Embryonic facial prominence (tissue), 1 donor: ENCODE data around the gene SMPD2.

Experiments used
- DNase-seq: peaks from one replicate; pipeline ENCODE4 v3.0.0-alpha.2; 2016; ENCODE audit errors: extremely low spot score

Gene SMPD2, protein sequence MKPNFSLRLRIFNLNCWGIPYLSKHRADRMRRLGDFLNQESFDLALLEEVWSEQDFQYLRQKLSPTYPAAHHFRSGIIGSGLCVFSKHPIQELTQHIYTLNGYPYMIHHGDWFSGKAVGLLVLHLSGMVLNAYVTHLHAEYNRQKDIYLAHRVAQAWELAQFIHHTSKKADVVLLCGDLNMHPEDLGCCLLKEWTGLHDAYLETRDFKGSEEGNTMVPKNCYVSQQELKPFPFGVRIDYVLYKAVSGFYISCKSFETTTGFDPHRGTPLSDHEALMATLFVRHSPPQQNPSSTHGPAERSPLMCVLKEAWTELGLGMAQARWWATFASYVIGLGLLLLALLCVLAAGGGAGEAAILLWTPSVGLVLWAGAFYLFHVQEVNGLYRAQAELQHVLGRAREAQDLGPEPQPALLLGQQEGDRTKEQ

DNA sequence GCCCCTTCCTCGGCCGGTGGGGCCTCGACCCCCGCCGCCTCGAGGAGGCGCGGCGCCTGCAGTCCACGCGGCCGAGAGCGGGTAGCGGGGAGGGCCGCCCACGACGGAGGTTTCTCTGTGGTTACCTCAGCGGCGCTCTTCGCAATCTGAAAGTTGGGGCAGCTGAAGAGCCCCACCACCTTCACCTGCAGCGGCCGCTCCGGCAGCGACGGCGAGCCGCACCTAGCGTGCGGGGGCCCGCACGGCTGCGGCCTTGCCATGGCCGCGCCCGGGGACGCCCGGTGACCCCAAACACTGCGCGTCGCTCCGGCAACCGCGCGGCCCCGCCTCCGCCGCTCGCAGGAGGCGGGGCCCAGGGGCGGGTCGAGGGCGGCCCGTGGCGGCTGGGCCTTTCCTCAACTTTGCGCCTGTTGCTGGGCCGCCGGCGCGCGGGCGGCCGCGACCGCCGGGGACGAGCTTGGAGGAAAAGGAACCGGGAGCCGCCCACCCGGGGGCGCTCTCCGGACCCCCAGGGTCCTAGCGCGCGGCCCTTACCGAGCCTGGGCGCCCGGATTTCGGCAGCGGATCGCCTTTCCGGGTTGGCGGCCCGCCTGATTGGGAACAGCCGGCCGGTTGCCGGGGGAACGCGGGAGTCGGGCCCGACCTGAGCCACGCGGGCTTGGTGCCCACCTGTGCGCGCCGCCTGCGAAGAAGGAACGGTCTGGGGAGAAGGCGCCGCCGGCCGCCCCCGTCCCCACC lies at the start of gene SMPD2, which contains the start of gene PPIL6:
Gene SMPD2 (plus strand): TSS at position 394 of the 738 bp plus-strand sequence. CDS start 398 bp downstream, outside the sequence.
Gene PPIL6 (minus strand): TSS at position 298 of the 738 bp plus-strand sequence. CDS start 38 bp downstream, at position 260.
- peak; percentile 71 for DNase-seq

DNA sequence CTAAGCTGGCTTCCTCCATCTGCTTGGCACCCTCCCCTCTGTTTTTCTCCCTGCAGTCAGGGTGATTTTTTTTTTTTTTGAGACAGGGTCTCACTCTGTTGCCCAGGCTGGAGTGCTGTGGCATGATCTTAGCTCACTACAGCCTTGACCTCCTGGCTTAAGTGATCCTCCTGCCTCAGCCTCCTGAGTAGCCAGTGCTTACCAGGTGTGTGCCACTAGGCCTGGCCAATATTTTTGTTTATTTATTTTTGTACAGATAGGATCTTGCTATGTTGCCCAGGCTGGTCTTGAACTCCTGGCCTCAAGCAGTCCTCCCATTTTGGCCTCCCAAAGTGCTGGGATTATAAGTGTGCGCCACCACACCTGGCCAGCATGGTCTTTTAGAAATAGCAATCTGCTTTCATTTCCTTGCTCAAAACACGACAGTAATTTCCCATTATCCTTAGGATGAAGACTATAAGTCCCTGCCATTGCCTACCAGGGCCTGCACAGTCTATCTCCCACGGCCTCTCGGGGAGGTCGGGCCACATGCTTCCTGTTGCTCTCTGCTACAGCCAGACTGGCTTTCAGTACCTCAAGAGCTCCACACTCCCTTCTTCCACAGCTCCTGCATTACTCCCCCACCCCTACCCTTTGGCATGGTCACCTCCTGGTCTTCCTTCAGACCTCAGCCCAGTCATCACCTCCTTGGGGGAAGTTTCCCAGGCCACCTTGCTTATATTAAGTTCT lies 47.2 kb upstream of the SMPD2 start:
- no peak for DNase-seq

DNA sequence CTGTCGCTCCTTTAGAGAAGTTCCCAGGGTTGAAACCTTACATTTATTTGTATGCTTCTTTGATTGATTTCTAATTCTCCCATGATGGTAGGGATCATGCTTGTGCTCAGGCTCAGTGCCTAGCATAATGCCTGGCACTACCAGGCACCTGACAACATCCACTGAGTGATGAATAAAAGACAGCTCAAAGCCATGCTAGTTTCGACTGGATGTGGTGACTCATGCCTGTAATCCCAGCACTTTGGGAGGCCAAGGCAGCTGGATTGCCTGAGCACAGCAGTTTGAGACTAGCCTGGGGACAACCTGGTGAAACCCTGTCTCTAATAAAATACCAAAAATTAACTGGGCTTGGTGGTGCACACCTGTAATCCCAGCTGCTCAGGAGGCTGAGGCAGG lies 46.6 kb upstream of the SMPD2 start:
- no peak for DNase-seq

DNA sequence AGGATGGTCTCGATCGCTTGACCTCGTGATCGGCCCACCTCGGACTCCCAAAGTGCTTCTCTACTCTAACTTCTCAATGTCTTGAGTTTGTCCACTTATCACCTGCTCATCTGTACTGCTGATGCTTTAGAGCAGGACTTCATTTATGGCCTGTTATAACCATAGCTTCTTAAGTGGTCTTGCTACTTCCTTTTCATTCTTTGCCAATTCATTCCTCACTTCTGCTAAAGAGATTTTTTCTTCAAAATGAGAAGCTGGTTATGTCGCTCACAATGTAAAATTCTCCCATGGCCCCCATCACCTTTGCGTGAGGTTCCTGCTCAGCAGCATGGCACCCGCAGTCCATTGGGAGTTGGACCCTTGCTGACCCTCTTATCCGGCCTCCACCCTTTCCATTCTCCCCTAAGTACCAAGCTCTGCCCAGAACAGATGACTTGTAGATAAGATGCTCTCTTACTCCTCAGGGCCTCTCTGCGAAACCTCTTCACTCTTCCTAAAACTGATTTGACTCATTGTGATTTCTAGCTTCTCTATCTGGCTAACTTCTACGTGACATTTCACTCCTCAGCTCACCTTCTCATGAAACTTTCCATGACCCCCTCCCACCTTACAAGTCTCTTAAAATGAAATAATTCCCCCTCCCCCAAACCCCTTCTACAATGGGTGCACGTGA lies 44.3 kb upstream of the SMPD2 start:
- no peak for DNase-seq

DNA sequence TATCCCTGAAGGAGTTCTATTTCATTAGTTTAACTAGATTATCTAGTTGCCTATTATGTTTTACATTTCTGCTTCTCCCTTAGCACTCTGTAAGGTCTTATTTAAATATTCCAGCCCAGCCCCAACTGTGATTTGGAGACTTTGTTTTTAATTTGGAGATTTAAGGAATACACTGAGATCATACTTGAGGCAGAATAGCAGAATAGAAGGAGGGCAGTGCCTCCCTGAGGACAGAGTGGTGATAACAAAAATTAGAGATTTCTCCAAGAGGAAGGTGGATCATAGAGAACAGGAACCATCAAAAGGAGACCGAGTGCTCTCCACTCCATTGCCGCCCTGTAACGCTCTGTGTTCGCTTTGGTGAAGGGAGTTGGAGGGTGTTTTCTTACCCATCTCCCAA lies 43.5 kb upstream of the SMPD2 start:
- DNase-seq: no peak

DNA sequence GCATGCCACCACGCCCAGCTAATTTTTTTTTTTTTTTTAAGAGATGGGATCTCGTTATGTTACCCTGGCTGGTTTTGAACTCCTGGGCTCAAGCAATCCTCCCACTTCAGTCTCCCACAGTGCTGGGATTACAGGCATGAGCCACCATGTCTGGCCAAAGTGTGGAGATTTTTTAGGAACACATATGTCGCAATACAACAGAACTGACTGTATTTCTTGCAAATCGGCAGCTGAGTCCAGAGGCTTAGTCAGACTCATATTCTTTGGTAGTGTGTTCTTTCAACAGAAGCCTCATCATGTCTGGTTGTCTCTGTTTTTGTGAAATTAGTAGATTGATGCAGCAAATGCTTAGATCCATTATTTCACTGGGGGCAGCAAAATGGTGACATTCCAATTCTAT lies 34.3 kb upstream of the SMPD2 start:
- no peak for DNase-seq

DNA sequence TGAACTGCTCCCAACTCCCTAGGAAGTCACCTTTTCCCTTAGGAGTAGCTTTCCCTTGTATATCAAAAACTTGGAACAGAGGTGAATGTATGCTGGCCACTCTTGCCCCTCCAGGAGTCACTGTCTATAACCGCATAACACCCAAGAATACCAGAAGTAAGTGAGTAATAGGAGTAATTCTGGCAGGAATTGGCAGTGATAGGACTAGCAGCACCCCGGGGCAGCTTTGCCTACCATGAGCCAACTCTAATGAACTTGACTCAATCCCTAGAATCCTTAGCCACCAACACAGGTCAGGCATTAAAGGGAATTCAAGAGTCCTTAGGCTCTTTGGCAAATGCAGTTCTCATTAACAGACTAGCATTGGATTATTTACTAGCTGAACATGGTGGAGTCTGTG lies 29.5 kb upstream of the SMPD2 start:
- no peak for DNase-seq

DNA sequence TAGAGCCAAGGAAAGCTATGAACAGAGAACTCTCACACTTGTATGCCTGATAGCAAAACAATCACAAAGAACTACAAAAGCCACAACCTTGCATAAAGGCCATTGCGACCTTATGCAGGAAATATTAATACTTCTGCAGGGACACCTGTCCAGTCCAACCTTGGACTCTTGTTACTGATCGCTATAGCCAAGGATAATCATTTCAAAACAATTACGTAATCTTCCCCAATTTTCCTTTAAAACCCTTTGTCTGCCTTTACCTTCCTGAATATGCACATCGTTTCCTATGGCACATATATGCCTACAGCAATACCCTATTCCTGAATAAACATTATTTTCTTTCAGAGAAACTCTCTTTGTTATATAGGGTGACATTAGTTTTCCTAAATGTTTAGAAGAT lies 22.9 kb upstream of the SMPD2 start:
- no peak for DNase-seq

DNA sequence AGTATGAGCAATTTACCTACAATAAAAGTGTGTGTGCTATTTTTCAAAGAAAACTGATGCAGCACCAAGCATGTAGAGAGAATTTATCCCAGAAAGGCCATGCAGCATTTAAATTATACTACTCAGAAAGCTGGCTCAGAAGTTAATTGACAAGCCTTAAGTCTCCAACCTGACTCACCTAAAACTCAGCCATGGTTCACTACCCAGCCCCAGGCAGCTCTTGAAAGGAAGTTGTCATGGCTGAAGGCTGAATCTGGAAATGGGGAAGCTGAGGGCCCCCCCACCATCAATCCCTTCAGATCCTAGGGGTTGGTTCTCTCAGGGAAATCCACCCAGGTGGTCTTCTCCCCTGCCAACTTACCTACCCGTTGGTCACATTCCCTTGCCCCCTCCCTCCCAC lies 19.8 kb upstream of the SMPD2 start:
- no peak for DNase-seq

DNA sequence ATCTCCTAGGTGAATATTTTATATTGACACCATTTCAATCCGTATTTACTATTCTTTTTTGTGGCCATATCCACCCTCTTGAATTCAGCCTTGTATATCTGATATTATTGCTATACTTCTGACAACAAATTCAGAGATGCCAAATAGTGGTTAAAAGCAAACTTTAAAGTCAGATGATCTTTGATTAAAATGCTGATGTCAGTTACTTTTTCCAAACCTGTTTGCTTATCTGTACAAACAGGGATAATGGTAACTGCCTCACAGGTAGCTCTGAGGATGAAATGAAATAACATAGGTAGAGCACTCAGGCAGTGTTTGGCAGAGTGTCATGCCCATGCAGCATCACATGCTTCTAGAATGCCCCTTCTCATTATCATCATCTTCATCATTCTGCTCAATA lies 19.3 kb upstream of the SMPD2 start:
- DNase-seq: no peak

DNA sequence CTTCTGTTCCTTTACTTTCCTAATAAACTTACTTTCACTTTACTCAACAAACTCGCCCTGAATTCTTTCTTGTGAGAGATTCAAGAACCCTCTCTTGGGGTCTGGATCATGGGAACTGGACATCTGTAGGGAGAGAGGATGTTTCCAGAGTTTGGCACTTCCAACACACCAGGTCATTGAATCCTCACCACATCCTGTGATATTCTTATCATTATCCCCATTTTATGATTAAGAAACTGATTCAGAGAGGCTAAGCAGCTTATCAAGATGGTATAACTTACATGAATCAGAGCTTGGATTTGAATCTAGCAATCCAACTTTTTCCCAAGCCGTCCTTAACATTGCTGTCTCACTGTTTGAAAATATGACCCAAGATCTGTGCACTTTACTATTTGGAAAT lies 15.6 kb upstream of the SMPD2 start:
- DNase-seq: no peak

DNA sequence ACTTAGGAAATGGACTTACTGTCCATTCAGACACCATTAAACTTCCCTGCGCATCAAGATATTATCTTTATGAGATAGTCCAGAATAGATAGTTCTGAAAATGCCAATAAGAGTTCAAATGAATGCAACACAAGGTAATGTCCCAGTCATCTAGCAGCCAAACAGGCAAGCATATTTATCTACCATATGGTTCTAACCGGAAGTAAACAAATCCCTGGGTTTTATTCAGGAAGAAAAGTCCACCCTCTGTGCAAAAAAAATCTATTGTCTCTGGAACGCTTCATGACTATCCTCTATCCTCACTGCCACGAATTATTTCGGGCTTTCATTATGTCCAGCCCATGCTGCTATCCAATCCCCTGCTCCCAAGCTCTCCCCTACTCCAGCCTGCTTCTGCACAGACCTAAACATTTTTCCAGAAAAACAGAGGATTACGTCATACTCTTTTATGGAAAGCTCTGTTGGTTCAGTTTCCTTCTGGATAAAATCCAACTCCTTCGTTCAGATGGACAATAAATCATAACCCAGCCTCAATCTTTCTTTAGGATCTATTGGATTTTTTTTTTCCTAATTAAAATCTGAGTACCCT lies 11.5 kb upstream of the SMPD2 start:
- peak; percentile 36 for DNase-seq

DNA sequence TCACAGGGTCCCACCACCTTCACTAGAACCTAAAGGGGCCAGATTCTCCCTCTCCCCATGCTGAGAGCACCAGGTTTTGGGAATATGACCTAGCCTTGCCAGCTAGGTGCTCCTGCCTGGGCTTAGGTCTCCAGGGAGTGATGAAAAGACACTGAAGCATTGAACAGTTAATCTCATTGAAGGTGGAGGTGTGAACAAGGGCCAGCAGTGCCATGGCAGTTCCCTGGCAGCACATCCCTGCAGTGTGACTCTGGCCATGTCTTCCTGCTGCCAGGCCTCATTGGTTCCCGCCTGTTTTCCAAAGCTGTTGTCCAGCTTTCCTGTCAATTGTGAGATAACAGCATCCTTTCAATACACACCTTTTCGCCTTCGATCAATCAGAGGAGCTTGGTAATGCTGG lies 11.0 kb upstream of the SMPD2 start:
- DNase-seq: no peak

DNA sequence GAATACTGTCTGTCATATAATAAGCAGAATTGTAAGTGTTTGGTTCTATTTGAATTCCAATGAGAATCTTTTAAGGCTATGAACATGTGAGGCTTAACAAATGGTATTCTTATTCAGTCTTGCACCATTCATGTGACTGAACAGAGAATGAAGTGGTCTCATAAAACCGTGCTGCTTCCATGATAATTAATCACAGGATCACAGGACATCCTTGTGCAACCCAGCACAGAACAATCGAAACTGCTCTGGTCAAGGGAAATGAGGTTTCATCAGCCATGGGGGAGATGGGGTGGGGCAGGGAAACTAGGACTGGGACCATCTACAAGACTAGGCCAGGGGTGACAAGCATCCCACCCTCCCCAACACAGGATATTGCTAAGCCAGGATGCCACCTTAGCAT lies 6.1 kb upstream of the SMPD2 start:
- DNase-seq: no peak

DNA sequence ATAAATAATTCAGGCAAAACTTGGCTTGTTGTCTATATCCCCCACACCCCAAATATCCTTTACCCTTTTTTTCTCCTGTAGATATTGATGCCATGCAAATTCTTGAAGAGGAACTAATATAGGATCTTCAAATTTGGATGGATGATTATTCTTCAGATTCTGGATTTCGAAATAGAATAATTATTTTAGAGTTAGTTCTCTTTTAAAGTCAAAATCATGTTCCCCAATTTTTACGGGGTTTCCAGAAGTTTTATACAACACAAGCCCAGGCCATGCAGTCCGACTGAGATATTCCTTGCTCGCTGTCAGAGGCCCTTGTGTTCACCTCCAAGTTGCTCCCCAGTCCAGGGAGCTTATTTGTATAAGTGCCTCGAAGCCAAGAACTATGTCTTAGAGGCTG lies 4.5 kb upstream of the SMPD2 start:
- no peak for DNase-seq

DNA sequence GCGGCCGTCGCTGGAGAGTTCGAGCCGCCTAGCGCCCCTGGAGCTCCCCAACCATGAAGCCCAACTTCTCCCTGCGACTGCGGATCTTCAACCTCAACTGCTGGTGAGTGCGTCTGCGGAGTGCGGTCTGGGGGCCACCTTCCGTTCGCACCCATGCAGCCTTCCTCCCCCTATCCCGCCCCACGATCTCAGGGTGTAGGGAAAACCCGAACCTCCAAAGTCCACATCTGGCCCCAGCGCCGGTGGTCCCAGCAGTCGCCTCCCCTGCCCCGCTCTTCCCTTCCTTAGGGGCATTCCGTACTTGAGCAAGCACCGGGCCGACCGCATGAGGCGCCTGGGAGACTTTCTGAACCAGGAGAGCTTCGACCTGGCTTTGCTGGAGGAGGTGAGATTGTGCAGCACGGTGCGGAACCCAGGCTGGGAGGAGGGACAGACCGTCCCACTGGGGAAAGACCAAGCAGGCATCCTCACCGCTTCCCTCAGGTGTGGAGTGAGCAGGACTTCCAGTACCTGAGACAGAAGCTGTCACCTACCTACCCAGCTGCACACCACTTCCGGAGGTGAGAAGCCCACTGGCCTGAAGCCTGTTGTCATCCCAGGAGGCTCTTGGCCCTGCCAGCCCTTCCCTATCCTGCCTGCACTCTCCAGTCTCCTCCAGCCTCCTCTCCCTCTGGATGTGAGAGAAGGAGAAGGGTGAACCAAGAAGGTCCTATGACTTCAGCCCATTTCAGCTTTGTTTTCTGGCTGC lies 719 bp downstream of the SMPD2 start:
- DNase-seq: no peak

DNA sequence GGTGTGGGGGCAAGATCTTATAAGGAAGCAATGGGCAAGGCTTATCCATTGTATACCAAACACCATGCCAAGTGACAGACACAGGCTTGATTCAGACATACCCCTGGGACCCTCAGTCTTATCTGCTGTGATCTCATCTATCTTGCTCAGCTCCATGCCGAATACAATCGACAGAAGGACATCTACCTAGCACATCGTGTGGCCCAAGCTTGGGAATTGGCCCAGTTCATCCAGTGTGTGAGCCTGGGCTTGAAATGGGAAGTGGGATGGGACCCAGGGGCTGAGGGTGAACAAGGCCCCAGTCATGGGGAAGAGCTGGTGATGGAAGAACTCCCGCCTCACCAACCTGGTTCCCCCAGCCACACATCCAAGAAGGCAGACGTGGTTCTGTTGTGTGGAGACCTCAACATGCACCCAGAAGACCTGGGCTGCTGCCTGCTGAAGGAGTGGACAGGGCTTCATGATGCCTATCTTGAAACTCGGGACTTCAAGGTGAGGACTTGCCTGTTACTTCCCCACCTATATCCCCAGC lies 1.9 kb downstream of the SMPD2 start:
- DNase-seq: no peak

DNA sequence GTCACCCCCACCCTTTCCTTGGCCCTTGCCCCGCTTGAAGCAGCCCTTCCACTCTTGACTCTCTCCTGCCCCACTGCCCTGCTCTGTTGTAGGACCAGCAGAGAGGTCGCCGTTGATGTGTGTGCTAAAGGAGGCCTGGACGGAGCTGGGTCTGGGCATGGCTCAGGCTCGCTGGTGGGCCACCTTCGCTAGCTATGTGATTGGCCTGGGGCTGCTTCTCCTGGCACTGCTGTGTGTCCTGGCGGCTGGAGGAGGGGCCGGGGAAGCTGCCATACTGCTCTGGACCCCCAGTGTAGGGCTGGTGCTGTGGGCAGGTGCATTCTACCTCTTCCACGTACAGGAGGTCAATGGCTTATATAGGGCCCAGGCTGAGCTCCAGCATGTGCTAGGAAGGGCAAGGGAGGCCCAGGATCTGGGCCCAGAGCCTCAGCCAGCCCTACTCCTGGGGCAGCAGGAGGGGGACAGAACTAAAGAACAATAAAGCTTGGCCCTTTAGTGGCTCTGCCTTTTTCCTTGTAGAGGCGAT lies 3.0 kb downstream of the SMPD2 start:
- no peak for DNase-seq

DNA sequence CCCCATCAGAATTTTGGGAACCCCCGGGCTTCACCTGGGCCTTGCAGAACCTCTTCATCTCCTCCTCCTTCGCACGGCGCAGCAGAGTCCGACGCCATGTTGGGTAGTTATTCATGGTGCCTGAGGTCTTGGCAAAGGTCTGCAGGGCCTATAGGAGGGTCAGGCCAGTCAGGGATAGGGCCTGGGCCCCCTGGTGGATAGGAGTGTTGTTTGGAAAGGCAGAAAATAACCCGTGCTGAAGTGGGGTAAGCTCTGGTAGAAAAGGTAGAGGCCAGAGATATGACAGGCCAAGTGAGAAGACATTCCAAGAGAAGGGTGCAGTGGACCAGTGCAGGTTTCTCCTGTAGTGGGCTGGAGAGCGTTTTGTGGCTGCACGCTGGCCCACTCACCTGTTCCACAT lies 4.9 kb downstream of the SMPD2 start:
- no peak for DNase-seq

DNA sequence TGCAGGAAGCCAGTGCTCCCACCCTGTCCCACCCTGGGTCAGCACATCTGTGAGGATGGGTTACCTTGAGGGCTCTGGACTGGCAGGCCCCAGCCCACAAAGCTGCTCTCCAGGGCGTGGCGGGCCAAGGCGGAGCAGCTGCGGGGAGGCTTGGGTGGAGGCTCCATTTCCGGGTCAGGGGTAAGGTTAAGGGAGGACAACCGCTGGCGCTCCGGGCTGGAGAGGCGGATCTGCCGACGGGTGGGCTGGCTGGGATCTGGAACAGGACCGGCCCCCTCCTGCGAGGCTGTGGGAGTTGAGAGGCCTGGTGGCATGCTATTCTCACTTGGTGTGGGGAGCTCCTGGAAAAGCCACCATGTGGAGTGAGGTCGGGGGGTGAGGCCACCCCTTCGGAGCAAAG lies 5.5 kb downstream of the SMPD2 start:
- no peak for DNase-seq
